Vagina (tissue), 2 donors: ENCODE results near the gene WNK2. TPM values are rescaled to one million over a fixed set of nuclear protein-coding genes. Genes with fewer than 3 reads are reported as not detected.
A peak's percentile ranks its signal among the peaks of the same experiment; 100 is the strongest.

Source experiments
- DNase-seq, 2 donors: peaks; one replicate each; pipeline ENCODE4 v3.0.0-alpha.2; 2017; ENCODE audit errors: extremely low spot score in 2 of 2
- H3K27ac ChIP-seq: fragments of 200-600 bp; sonication (generic); one replicate; pipeline ENCODE4 v1.5.1; 2019
- H3K27me3 ChIP-seq: fragments of 200-600 bp; sonication (generic); one replicate; pipeline ENCODE4 v1.5.1; 2019
- H3K36me3 ChIP-seq, 2 donors: fragments of 200-600 bp; sonication (generic); one replicate each; pipeline ENCODE4 v1.5.1; 2017 to 2019
- H3K4me1 ChIP-seq: fragments of 200-600 bp; sonication (generic); one replicate; pipeline ENCODE4 v1.5.1; 2019
- H3K4me3 ChIP-seq, 2 donors: fragments of 200-600 bp; sonication (generic); 1 replicate in 1 of 2; 2 replicates in 1 of 2; pipeline ENCODE4 v1.5.1; 2016 to 2019
- H3K9me3 ChIP-seq: fragments of 200-600 bp; sonication (generic); one replicate; pipeline ENCODE4 v1.5.1; 2019
- CTCF ChIP-seq, 3 experiments: fragments of 450-650 bp in 2 of 3; fragments of 200-600 bp in 1 of 3; sonication (generic) in 1 of 3; IDR thresholded peaks; one replicate each; pipeline ENCODE4 v1.5.1; 2017 to 2019; ENCODE audit warnings: antibody characterized with exemption in 3 of 3, mild to moderate bottlenecking in 2 of 3, moderate library complexity in 2 of 3
- POLR2A ChIP-seq, 2 donors: fragments of 450-650 bp; IDR thresholded peaks; one replicate each; pipeline ENCODE4 v1.6.1; 2017; ENCODE audit warnings: antibody characterized with exemption in 2 of 2, mild to moderate bottlenecking in 2 of 2, moderate library complexity in 2 of 2
- POLR2AphosphoS5 ChIP-seq, 2 donors: sonication (generic); formaldehyde crosslinking; IDR thresholded peaks; one replicate each; pipeline ENCODE4 v1.9.0; 2017; ENCODE audit warnings: antibody characterized with exemption in 2 of 2, mild to moderate bottlenecking in 2 of 2, low read depth in 1 of 2; ENCODE audit not compliant: insufficient read depth in 1 of 2
- intact Hi-C: fragments of 100-400 bp; cut with DNase I; formaldehyde crosslinking; loops from one replicate; pipeline ENCODE4 v1.15.1; 2023
- total RNA-seq: library from RNA; depleted of rRNA; stranded (reverse); fragments of >200 nt; gene quantifications from one replicate; pipeline ENCODE4 v1.2.3, GENCODE V29; 2016

WNK2 gene
- total RNA-seq, 1 donor from 2014 or later, result 24.8 TPM

GRCh38 chr9:93263334-93264229 is 79.6 kb downstream of the WNK2 start:
- Histone ChIP-seq H3K4me3 (no peak overlapping the region), H3K9me3 (no peaks in the 10 kb centered on the region), H3K4me1 (no peaks in the 10 kb centered on the region), H3K36me3 (no peaks in the 10 kb centered on the region), H3K27ac (no peak overlapping the region), H3K27me3 (no peaks in the 10 kb centered on the region)
- no peak for DNase-seq
- intact Hi-C loops, result loop anchor here (2.0 kb wide), 1 partner anchor 37 kb away; no protein-coding TSS in a partner anchor
- TF ChIP-seq POLR2AphosphoS5 (IDR thresholded peaks at IDR 0.05; ENCODE audit: insufficient read depth in 1 of 2, low read depth in 1 of 2) (no peak), POLR2A (IDR thresholded peaks at IDR 0.05) (no peak), CTCF (IDR thresholded peaks at IDR 0.05) (no peak)

GRCh38 chr9:93264338-93265125 is 80.6 kb downstream of the WNK2 start:
- TF ChIP-seq POLR2AphosphoS5 (IDR thresholded peaks at IDR 0.05; ENCODE audit: insufficient read depth in 1 of 2, low read depth in 1 of 2) (no peak), CTCF (IDR thresholded peaks at IDR 0.05) (no peak), POLR2A (IDR thresholded peaks at IDR 0.05) (no peak)
- Histone ChIP-seq H3K9me3 (no peaks in the 10 kb centered on the region), H3K27ac (no peak overlapping the region), H3K36me3 (no peaks in the 10 kb centered on the region), H3K4me1 (no peaks in the 10 kb centered on the region), H3K27me3 (no peaks in the 10 kb centered on the region), H3K4me3 (no peak overlapping the region)
- peak; percentile 69 to 91 for DNase-seq
- intact Hi-C loops, result no loop called here

GRCh38 chr9:93265301-93265971 is 81.5 kb downstream of the WNK2 start:
- Histone ChIP-seq H3K9me3 (no peaks in the 10 kb centered on the region), H3K4me1 (no peaks in the 10 kb centered on the region), H3K4me3 (no peak overlapping the region), H3K36me3 (no peaks in the 10 kb centered on the region), H3K27me3 (no peaks in the 10 kb centered on the region), H3K27ac (no peak overlapping the region)
- intact Hi-C loops, result no loop called here
- DNase-seq, result no peak
- TF ChIP-seq POLR2AphosphoS5 (IDR thresholded peaks at IDR 0.05; ENCODE audit: insufficient read depth in 1 of 2, low read depth in 1 of 2) (no peak), POLR2A (IDR thresholded peaks at IDR 0.05) (no peak), CTCF (IDR thresholded peaks at IDR 0.05) (no peak)

- TF ChIP-seq POLR2A (IDR thresholded peaks at IDR 0.05), result no peak
- no peak for TF ChIP-seq POLR2AphosphoS5 (IDR thresholded peaks at IDR 0.05; ENCODE audit: insufficient read depth in 1 of 2, low read depth in 1 of 2)
- no peak for TF ChIP-seq CTCF (IDR thresholded peaks at IDR 0.05)
- no peak for DNase-seq
- intact Hi-C loops, result no loop called here
- Histone ChIP-seq H3K36me3 (no peaks in the 10 kb centered on the region), H3K27me3 (no peaks in the 10 kb centered on the region), H3K27ac (no peak overlapping the region), H3K4me1 (no peaks in the 10 kb centered on the region), H3K9me3 (no peaks in the 10 kb centered on the region), H3K4me3 (no peak overlapping the region)
These were observed 82.0 kb downstream of the WNK2 start for GRCh38 chr9:93265972-93266371.
